Uterus (tissue), 4 donors: ENCODE data around the gene ADARB1. TPM values are rescaled to one million over a fixed set of nuclear protein-coding genes. Genes with fewer than 3 reads are reported as not detected.

Experiments
- DNase-seq, 2 donors: peaks; one replicate each; pipeline ENCODE4 v3.0.0-alpha.2; 2019 to 2020
- H3K27ac ChIP-seq, 2 donors: fragments of 200-600 bp; sonication (generic); 1 replicate in 1 of 2; 2 replicates in 1 of 2; pipeline ENCODE4 v1.5.1; 2016 to 2018
- H3K27me3 ChIP-seq, 2 donors: fragments of 200-600 bp; sonication (generic); one replicate each; pipeline ENCODE4 v1.5.1; 2018 to 2019; ENCODE audit warnings: control low read depth in 1 of 2
- H3K36me3 ChIP-seq, 2 donors: fragments of 200-600 bp; sonication (generic); one replicate each; pipeline ENCODE4 v1.5.1; 2019; ENCODE audit warnings: control low read depth in 1 of 2
- H3K4me1 ChIP-seq, 2 donors: fragments of 200-600 bp; sonication (generic); one replicate each; pipeline ENCODE4 v1.5.1; 2018 to 2019; ENCODE audit warnings: control low read depth in 1 of 2
- H3K4me3 ChIP-seq, 2 donors: fragments of 200-600 bp; sonication (generic); 1 replicate in 1 of 2; 2 replicates in 1 of 2; pipeline ENCODE4 v1.5.1; 2018 to 2019; ENCODE audit warnings: mild to moderate bottlenecking in 1 of 2
- H3K9me3 ChIP-seq, 2 donors: fragments of 200-600 bp; sonication (generic); one replicate each; pipeline ENCODE4 v1.5.1; 2019; ENCODE audit warnings: control low read depth in 1 of 2
- POLR2A ChIP-seq, 2 donors: fragments of 450-650 bp; IDR thresholded peaks; one replicate each; pipeline ENCODE4 v1.6.1; 2016; ENCODE audit warnings: antibody characterized with exemption in 2 of 2, mild to moderate bottlenecking in 1 of 2, moderate library complexity in 1 of 2
- intact Hi-C: fragments of 100-400 bp; cut with DNase I; formaldehyde crosslinking; loops from one replicate; pipeline ENCODE4 v1.15.1; 2023; ENCODE audit warnings: low total_unique reads
- total RNA-seq, 4 donors: library from RNA; depleted of rRNA in 3 of 4; stranded (reverse); fragments of >200 nt in 3 of 4; gene quantifications; one replicate each; pipeline versions ENCODE4 v1.1.0 to v1.2.4, GENCODE V29; 2014 to 2023
- TF ChIP-seq, protein P1 (sequence below), 4 experiments: fragments of 200-600 bp in 2 of 4; fragments of 450-650 bp in 2 of 4; sonication (generic) in 2 of 4; IDR thresholded peaks; one replicate each; pipeline ENCODE4 v1.5.1; 2016 to 2019; ENCODE audit warnings: antibody characterized with exemption in 4 of 4, mild to moderate bottlenecking in 2 of 4, moderate library complexity in 1 of 4
- donor health status: DM: yes; HTN: yes; CAD: no.

Gene ADARB1
- total RNA-seq, 4 donors from 2014 or later = 21.8 to 69.6 (median 43.3) TPM

GRCh38 chr21:45220071-45220481 is 145.7 kb downstream of the ADARB1 start:
- TF ChIP-seq POLR2A (IDR thresholded peaks at IDR 0.05) = no peak
- TF ChIP-seq, protein P1, sequence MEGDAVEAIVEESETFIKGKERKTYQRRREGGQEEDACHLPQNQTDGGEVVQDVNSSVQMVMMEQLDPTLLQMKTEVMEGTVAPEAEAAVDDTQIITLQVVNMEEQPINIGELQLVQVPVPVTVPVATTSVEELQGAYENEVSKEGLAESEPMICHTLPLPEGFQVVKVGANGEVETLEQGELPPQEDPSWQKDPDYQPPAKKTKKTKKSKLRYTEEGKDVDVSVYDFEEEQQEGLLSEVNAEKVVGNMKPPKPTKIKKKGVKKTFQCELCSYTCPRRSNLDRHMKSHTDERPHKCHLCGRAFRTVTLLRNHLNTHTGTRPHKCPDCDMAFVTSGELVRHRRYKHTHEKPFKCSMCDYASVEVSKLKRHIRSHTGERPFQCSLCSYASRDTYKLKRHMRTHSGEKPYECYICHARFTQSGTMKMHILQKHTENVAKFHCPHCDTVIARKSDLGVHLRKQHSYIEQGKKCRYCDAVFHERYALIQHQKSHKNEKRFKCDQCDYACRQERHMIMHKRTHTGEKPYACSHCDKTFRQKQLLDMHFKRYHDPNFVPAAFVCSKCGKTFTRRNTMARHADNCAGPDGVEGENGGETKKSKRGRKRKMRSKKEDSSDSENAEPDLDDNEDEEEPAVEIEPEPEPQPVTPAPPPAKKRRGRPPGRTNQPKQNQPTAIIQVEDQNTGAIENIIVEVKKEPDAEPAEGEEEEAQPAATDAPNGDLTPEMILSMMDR (IDR thresholded peaks at IDR 0.05) = no peak
- Histone ChIP-seq H3K36me3 (no peaks in the 10 kb centered on the region), H3K27ac (peak overlapping the region in 1 of 2 donors; percentile 12), H3K4me3 (no peak overlapping the region), H3K27me3 (no peaks in the 10 kb centered on the region), H3K9me3 (no peaks in the 10 kb centered on the region), H3K4me1 (no peaks in the 10 kb centered on the region)
- peak in 1 of 2 donors; percentile 41 for DNase-seq
- intact Hi-C loops = no loop called here

DNA sequence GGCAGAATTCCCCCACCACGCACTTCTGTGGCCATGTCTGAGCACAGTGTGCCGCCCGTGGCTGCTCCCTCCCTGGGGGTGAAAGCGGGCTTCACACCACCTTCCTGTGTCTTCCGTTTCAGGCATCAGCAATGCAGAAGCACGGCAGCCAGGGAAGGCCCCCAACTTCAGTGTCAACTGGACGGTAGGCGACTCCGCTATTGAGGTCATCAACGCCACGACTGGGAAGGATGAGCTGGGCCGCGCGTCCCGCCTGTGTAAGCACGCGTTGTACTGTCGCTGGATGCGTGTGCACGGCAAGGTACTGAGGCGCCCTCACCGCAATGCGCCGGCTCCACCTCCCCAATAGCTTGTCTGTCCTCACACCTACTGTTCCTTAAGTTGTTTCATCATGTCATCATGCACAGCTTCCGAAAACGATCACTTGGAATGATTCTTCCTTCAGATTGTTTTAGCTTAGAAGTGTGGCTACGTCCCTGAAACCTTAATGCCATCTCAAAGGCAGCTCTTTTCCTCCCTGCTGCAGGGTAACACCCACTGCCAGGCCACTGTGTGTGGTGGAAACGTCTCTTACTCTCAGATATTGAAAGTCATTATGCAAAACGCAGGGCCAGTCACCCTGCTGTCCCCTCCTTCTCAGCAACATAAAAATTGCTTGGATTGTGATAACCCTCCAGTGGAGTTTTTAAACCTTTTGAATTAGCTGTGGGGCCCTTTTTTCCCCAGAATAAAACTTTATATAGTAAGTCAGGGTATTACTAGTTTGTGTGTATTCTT is 146.5 kb downstream of the ADARB1 start:
- H3K27me3 ChIP-seq = no peaks in the 10 kb centered on the region
- no peaks in the 10 kb centered on the region for H3K9me3 ChIP-seq
- H3K4me3 ChIP-seq = no peak overlapping the region
- no peak for TF ChIP-seq POLR2A (IDR thresholded peaks at IDR 0.05)
- TF ChIP-seq, protein P1 (IDR thresholded peaks at IDR 0.05) = no peak
- H3K4me1 ChIP-seq = no peaks in the 10 kb centered on the region
- no peaks in the 10 kb centered on the region for H3K36me3 ChIP-seq
- intact Hi-C loops = no loop called here
- DNase-seq = no peak
- peak overlapping the region in 1 of 2 donors; percentile 12 for H3K27ac ChIP-seq

DNA sequence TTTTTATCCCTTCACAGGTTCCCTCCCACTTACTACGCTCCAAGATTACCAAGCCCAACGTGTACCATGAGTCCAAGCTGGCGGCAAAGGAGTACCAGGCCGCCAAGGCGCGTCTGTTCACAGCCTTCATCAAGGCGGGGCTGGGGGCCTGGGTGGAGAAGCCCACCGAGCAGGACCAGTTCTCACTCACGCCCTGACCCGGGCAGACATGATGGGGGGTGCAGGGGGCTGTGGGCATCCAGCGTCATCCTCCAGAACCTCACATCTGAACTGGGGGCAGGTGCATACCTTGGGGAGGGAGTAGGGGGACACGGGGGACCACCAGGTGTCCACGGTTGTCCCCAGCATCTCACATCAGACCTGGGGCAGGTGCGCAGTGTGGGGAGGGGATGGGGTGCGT is 147.6 kb downstream of the ADARB1 start:
- intact Hi-C loops = no loop called here
- no peaks in the 10 kb centered on the region for H3K36me3 ChIP-seq

DNA sequence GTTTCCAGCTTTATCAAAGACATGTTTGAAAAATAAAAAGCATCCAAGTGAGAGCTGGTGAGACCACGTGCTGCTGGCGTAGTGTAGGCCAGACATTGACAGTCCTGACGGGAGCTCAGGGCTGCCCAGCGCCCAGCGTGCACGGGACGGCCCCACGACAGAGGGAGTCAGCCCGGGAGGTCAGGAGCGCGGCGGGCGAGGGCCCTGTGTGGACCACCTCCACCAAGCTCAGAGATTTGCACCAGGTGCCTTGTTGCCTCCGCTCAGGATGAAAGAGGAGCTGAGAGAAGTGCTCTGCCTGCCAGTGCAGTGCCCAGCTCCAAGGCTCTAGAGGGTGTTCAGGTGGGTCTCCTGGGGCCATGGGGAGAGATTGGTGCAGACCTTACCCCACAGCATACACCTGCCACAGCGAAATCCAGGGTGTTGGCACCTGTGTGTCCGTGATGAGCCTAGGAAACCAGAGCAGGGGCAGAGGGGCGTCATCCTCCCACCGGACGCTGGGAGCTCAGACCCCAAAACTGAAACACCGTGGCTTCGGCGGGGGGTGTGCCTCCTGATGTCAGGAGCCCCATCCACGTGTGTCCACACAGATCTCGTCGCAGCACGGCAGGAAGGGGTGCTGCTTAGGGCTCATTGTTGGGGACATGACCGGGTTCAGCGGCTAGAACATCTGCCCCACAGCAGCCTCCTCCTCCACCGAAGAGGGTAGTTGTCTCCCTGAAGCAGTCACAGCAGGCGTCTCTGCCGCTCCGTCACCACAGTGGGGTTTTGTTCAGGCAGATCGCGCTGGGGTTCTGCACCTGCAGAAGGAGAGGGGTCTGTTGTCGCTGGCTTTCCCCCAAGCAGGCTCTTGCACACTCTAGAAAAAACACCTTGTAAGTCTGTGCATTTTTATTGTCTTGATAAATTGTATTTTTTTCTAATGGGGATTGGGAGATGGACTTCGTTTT is 149.1 kb downstream of the ADARB1 start:
- H3K36me3 ChIP-seq = no peaks in the 10 kb centered on the region
- TF ChIP-seq POLR2A (IDR thresholded peaks at IDR 0.05) = no peak
- TF ChIP-seq, protein P1 (IDR thresholded peaks at IDR 0.05) = no peak

More for the DNA sequence above, 147.6 kb downstream of the ADARB1 start:
- Histone ChIP-seq H3K4me1 (no peaks in the 10 kb centered on the region), H3K4me3 (no peak overlapping the region), H3K27me3 (no peaks in the 10 kb centered on the region), H3K9me3 (no peaks in the 10 kb centered on the region), H3K27ac (no peak overlapping the region)
- DNase-seq = no peak
- no peak for TF ChIP-seq POLR2A (IDR thresholded peaks at IDR 0.05)
- TF ChIP-seq, protein P1 (IDR thresholded peaks at IDR 0.05) = no peak

More for the DNA sequence above, 149.1 kb downstream of the ADARB1 start:
- no peaks in the 10 kb centered on the region for H3K27me3 ChIP-seq
- H3K27ac ChIP-seq = no peak overlapping the region
- no peaks in the 10 kb centered on the region for H3K4me1 ChIP-seq
- no peak for DNase-seq
- intact Hi-C loops = no loop called here
- H3K9me3 ChIP-seq = no peaks in the 10 kb centered on the region
- no peak overlapping the region for H3K4me3 ChIP-seq
